Measurements from ENCODE around the gene RAI1.

DNA sequence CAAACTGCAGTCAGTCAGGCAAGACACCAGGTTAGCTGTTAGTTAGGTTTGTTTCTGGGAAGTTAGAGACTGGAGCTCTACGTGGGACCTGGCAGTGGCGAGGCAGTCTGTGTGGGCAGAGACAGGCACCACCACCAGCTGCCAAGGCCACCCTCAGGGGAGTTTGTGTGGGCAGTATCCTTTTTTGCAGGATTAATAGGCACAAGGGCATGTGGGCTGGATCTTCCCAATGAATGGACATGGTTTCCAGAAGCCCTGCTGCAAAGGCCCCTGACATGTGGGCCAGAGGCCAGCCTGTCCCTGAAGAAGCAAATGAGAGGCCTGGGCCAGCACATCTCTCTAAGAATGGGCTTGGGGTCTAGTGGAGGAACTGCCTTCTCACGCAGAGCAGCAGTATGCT is 174.7 kb downstream of the RAI1 start:
- TF ChIP-seq EP300 (IDR thresholded peaks at IDR 0.05) = no peak
- TF ChIP-seq, protein P1, sequence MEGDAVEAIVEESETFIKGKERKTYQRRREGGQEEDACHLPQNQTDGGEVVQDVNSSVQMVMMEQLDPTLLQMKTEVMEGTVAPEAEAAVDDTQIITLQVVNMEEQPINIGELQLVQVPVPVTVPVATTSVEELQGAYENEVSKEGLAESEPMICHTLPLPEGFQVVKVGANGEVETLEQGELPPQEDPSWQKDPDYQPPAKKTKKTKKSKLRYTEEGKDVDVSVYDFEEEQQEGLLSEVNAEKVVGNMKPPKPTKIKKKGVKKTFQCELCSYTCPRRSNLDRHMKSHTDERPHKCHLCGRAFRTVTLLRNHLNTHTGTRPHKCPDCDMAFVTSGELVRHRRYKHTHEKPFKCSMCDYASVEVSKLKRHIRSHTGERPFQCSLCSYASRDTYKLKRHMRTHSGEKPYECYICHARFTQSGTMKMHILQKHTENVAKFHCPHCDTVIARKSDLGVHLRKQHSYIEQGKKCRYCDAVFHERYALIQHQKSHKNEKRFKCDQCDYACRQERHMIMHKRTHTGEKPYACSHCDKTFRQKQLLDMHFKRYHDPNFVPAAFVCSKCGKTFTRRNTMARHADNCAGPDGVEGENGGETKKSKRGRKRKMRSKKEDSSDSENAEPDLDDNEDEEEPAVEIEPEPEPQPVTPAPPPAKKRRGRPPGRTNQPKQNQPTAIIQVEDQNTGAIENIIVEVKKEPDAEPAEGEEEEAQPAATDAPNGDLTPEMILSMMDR (IDR thresholded peaks at IDR 0.05) = no peak

Measured in ovary (tissue), 3 donors.